Testis (tissue), 3 donors: ENCODE data around the gene PHGDH. TPM values are rescaled to one million over a fixed set of nuclear protein-coding genes. Genes with fewer than 3 reads are reported as not detected.

Experiments
- DNase-seq: peaks from one replicate; pipeline ENCODE4 v3.0.0-alpha.2; 2019
- H3K27ac ChIP-seq, 2 donors: fragments of 200-600 bp; sonication (generic); one replicate each; pipeline ENCODE4 v1.5.1; 2019
- H3K27me3 ChIP-seq: fragments of 200-600 bp; sonication (generic); one replicate; pipeline ENCODE4 v1.5.1; 2019
- H3K36me3 ChIP-seq: fragments of 200-600 bp; sonication (generic); one replicate; pipeline ENCODE4 v1.5.1; 2017; ENCODE audit warnings: low read depth; ENCODE audit errors: missing control alignments
- H3K4me1 ChIP-seq: fragments of 200-600 bp; sonication (generic); one replicate; pipeline ENCODE4 v1.5.1; 2019
- H3K4me3 ChIP-seq, 2 donors: fragments of 200-600 bp; sonication (generic); one replicate each; pipeline ENCODE4 v1.5.1; 2017 to 2019
- H3K9me3 ChIP-seq: fragments of 200-600 bp; sonication (generic); one replicate; pipeline ENCODE4 v1.5.1; 2017
- CTCF ChIP-seq, 3 experiments: fragments of 450-650 bp in 2 of 3; fragments of 200-600 bp in 1 of 3; sonication (generic) in 1 of 3; IDR thresholded peaks; one replicate each; pipeline ENCODE4 v1.5.1; 2016 to 2019; ENCODE audit warnings: antibody characterized with exemption in 3 of 3, mild to moderate bottlenecking in 2 of 3, moderate library complexity in 1 of 3
- POLR2A ChIP-seq: fragments of 450-650 bp; IDR thresholded peaks from one replicate; pipeline ENCODE4 v1.6.1; 2017; ENCODE audit warnings: antibody characterized with exemption, mild to moderate bottlenecking, moderate library complexity
- WGBS, 2 donors: methylation state at CpG; one replicate each; pipeline ENCODE4 v1.1.5; 2018; 5-methylcytosine and 5-hydroxymethylcytosine counted together
- intact Hi-C: fragments of 100-400 bp; cut with DNase I; formaldehyde crosslinking; loops from one replicate; pipeline ENCODE4 v1.15.1; 2023; ENCODE audit warnings: low total_unique reads
- polyA plus RNA-seq: library from polyadenylated mRNA; stranded (reverse); fragments of 350-450 nt; fragmentation: Illumina TruSeq; extraction: RNeasy Lipid Tissue Mini Kit (QIAGEN cat#74804); gene quantifications from one replicate; pipeline ENCODE4 v1.2.3, GENCODE V29; 2014; ENCODE audit warnings: low read depth, low replicate concordance; ENCODE audit not compliant: insufficient read depth
- total RNA-seq, 2 donors: library from RNA; depleted of rRNA; stranded (reverse); fragments of >200 nt; gene quantifications; one replicate each; pipeline ENCODE4 v1.2.3, GENCODE V29; 2016

Gene PHGDH
- total and polyA plus RNA-seq, 3 donors from 2014 or later, result 85.3 to 161 (median 131) TPM

- intact Hi-C loops, result no loop called here
- no peak for DNase-seq
- H3K9me3 ChIP-seq, result no peaks in the 10 kb centered on the region
- 96 to 100% methylated on average over 2 of the region's 2 CpGs for whole genome bisulfite sequencing, 2 donors
- H3K4me1 ChIP-seq, result no peaks in the 10 kb centered on the region
- no peaks in the 10 kb centered on the region for H3K36me3 ChIP-seq
- TF ChIP-seq CTCF (IDR thresholded peaks at IDR 0.05), result no peak
- TF ChIP-seq POLR2A, result no peak
- H3K27me3 ChIP-seq, result no peaks in the 10 kb centered on the region
- H3K4me3 ChIP-seq, result no peak overlapping the region
- no peak overlapping the region for H3K27ac ChIP-seq
Observed at GRCh38 chr1:119772298-119772697, 60.6 kb downstream of the PHGDH start.

DNA sequence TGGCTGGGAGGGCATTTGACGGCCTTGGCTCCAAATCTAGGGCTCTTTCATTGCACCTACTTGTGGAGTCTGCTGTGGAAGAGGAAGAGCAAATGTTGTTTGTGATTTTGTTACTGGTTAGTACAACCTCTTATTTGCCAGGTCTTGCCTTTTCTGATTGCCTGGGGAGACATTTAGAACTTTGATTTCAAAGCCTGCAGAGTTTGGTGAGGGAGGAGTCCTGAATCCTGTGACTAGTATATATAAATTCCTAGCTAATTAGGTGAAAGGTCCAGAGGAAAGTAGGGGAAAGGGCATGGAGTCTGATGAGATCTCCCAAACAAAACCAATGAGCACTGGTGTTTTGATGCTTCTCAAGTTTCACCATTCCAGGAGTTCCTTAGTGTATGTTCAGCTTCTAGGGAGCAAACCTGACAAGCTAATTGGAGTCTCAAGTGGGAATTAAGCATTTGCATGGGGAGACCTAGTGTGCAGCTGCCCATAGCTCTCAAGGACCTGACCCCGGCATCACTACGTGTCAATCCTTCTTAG lies 62.0 kb downstream of the PHGDH start:
- Histone ChIP-seq H3K36me3 (no peaks in the 10 kb centered on the region), H3K27ac (no peak overlapping the region), H3K4me3 (no peak overlapping the region), H3K4me1 (no peaks in the 10 kb centered on the region), H3K27me3 (no peaks in the 10 kb centered on the region), H3K9me3 (no peaks in the 10 kb centered on the region)
- DNase-seq, result no peak
- intact Hi-C loops, result no loop called here
- 81 to 89% methylated on average over 3 of the region's 3 CpGs for WGBS, 2 donors
- no peak for TF ChIP-seq POLR2A
- no peak for TF ChIP-seq CTCF (IDR thresholded peaks at IDR 0.05)

- Histone ChIP-seq H3K9me3 (no peaks in the 10 kb centered on the region), H3K4me1 (no peaks in the 10 kb centered on the region), H3K27me3 (no peaks in the 10 kb centered on the region), H3K36me3 (no peaks in the 10 kb centered on the region), H3K27ac (no peak overlapping the region), H3K4me3 (no peak overlapping the region)
- intact Hi-C loops, result no loop called here
- DNase-seq, result no peak
- TF ChIP-seq POLR2A (no peak), CTCF (IDR thresholded peaks at IDR 0.05) (no peak)
- WGBS, 2 donors, result 79% methylated on average over 7 of the region's 7 CpGs
Observed at GRCh38 chr1:119774746-119775490, 63.2 kb downstream of the PHGDH start.

DNA sequence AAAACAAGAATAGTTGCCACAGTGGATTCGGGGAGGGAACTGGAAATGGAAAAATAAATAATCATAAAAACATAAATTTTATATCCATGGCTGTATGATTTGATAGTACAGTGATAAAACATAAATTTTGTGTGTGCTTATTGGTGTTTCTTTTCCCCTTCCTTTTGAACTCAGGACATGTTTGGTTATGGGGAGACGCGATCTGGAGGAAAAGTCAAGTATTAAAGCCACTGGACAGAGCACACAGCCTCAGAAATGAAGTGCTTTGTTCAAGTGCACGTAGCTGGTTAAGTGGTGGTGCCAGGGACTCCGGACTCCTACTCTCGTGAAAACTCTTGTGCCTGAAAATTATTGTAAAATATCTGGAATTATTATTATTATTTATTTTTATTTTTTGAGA lies 66.6 kb downstream of the PHGDH start:
- Histone ChIP-seq H3K27ac (no peak overlapping the region), H3K36me3 (no peaks in the 10 kb centered on the region), H3K27me3 (no peaks in the 10 kb centered on the region), H3K9me3 (no peaks in the 10 kb centered on the region), H3K4me1 (no peaks in the 10 kb centered on the region), H3K4me3 (no peak overlapping the region)
- intact Hi-C loops, result no loop called here
- TF ChIP-seq POLR2A (no peak), CTCF (IDR thresholded peaks at IDR 0.05) (no peak)
- DNase-seq, result no peak
- WGBS, 2 donors, result 71 to 84% methylated on average over 6 of the region's 6 CpGs
